Measurements from ENCODE around the gene SLC41A3. TPM values are rescaled to one million over a fixed set of nuclear protein-coding genes. Genes with fewer than 3 reads are reported as not detected.
A peak's percentile ranks its signal among the peaks of the same experiment; 100 is the strongest.
"Not testable (repeated sequence)": the region's sequence is repeated elsewhere in the genome, so short reads cannot be mapped to it uniquely, and the experiment has no call there.

SLC41A3 gene
- total RNA-seq, 2 donors from 2014 or later, result 24.5 to 74.0 TPM

- Mint-ChIP-seq H3K36me3 (peaks cover 2 to 6% of the 10 kb centered on the region in 2 donors), H3K27ac (no peak overlapping the region), H3K9me3 (peaks cover 0 to 4% of the 10 kb centered on the region in 2 donors)
- DNase-seq (ENCODE audit: low spot score in 2 of 2) (no peak), ATAC-seq (no peak)
Observed at GRCh38 chr3:126078866-126079265, 5.1 kb downstream of the SLC41A3 start.

GRCh38 chr3:126077754-126078153 is 6.2 kb downstream of the SLC41A3 start:
- ATAC-seq (no peak), DNase-seq (ENCODE audit: low spot score in 2 of 2) (no peak)
- H3K27ac Mint-ChIP-seq, result no peak overlapping the region
- H3K36me3 Mint-ChIP-seq, result peaks cover 4 to 12% of the 10 kb centered on the region in 2 donors
- peaks cover 4 to 6% of the 10 kb centered on the region in 2 donors for H3K9me3 Mint-ChIP-seq

DNA sequence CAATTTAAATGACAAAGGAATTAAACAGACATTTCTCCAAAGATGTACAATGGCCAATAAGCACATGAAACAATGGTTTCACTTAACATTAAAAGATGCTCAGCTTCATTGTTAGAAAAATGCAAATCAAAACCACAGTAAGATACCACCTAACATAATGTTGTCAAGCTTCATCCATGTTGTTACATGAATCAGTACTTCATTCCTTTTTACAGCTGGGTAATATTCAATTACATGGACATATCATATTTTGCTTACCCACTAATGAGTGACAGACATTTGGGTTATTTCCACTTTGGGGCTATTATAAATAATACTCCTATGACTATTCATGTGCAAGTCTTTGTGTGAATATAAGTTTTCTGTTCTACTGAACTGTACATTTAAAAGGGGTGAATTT is 7.8 kb downstream of the SLC41A3 start:
- Mint-ChIP-seq H3K9me3 (peaks cover 7 to 9% of the 10 kb centered on the region in 2 donors), H3K36me3 (peaks cover 5 to 14% of the 10 kb centered on the region in 2 donors), H3K27ac (no peak overlapping the region)
- ATAC-seq, result no peak
- no peak for DNase-seq (ENCODE audit: low spot score in 2 of 2)

- DNase-seq (ENCODE audit: low spot score in 2 of 2) (no peak), ATAC-seq (no peak)
- peaks cover 7 to 9% of the 10 kb centered on the region in 2 donors for H3K9me3 Mint-ChIP-seq
- H3K27ac Mint-ChIP-seq, result no peak overlapping the region
- H3K36me3 Mint-ChIP-seq, result peaks cover 5 to 14% of the 10 kb centered on the region in 2 donors
Observed at GRCh38 chr3:126070146-126070545, 13.8 kb downstream of the SLC41A3 start.

DNA sequence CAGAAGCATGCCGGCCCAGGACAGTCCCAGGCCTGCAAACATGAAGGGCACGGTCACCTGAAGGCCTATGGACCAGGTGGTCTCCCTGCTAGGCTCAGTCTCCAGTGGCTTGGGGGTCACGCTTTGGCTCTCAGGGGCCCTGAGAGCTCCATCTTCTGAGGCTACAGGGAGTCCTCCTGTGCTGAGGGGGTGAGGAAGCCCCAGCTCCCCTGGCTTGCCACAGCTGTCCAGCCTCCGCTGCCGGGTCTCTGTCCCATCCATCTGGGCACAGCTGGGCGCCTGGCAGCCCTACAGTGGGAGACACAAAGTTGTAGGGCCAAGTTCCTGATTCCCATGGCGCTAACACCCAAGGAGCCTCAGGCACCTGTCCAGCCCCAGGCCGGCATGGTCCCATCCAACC is 16.0 kb downstream of the SLC41A3 start:
- ATAC-seq (no peak), DNase-seq (ENCODE audit: low spot score in 2 of 2) (no peak)
- Mint-ChIP-seq H3K36me3 (peaks cover 4% of the 10 kb centered on the region in 2 donors), H3K27ac (no peak overlapping the region), H3K9me3 (peaks cover 3 to 8% of the 10 kb centered on the region in 2 donors)

GRCh38 chr3:126066676-126067075 is 17.2 kb downstream of the SLC41A3 start:
- ATAC-seq; H3K36me3 Mint-ChIP-seq; H3K27ac Mint-ChIP-seq; DNase-seq (ENCODE audit: low spot score in 2 of 2); H3K9me3 Mint-ChIP-seq: not testable (repeated sequence)

DNA sequence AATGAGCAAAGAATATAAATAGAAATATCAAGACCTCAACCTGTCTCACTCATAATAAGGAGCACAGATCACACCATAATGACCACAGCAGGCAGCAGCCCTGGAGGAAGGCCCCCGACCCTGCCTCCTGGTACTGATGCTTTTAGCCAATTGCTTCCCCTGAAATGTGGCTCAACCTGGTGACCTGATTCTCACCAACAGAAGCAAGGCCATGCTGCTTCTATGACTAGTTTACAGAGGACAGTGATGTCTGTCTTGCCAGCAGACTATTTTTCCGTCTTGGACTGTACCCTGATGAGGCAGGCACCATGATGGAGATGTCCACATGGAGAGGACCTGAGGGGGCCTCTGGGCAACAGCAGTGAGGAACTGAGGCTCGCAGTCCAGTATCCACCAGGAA is 18.0 kb downstream of the SLC41A3 start:
- DNase-seq (ENCODE audit: low spot score in 2 of 2) (no peak), ATAC-seq (no peak)
- Mint-ChIP-seq H3K27ac (no peak overlapping the region), H3K36me3 (no peaks in the 10 kb centered on the region), H3K9me3 (no peaks in the 10 kb centered on the region)

- Mint-ChIP-seq H3K36me3 (no peaks in the 10 kb centered on the region), H3K27ac (no peak overlapping the region), H3K9me3 (no peaks in the 10 kb centered on the region)
- no peak for DNase-seq (ENCODE audit: low spot score in 2 of 2)
- ATAC-seq, result no peak
Observed at GRCh38 chr3:126064627-126065258, 19.2 kb downstream of the SLC41A3 start.

GRCh38 chr3:126063358-126063965 is 20.5 kb downstream of the SLC41A3 start:
- no peak for DNase-seq (ENCODE audit: low spot score in 2 of 2)
- H3K9me3 Mint-ChIP-seq, result no peaks in the 10 kb centered on the region
- no peak for ATAC-seq
- H3K27ac Mint-ChIP-seq, result no peak overlapping the region
- no peaks in the 10 kb centered on the region for H3K36me3 Mint-ChIP-seq

DNA sequence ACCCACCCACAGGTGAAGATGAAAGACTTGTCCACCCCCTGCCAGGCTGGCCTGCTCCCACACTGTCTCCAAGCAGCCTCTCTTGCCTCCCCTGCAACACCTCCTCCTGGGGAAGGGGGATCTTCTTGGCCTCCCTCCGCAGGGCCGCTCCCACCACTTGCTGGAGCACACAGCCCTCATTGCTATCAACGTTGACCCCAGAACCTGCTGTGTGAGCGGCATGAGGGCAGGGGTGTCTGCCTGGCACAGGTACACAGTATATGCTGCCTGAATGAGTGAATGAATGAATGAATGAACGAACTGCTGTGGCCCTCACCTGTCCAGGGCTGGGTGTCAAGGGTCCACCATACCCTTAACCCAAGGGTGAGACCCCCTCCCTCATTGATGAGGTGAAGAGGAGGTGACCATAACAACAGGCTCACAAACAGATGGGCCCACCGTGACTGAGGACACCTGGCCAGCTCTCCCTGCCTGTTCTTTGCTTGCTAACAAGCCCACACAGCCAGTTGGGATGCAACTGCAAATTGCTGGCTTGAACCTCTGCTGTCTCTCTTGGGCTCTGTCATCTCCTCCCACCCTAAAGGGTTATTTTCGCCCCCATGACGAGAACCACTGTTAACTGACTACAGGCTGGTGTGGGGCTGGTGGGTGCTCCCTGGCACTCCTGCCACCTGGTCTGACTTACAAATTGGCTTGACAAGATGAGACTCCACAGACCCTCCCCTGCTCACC is 22.5 kb downstream of the SLC41A3 start:
- H3K36me3 Mint-ChIP-seq, result no peaks in the 10 kb centered on the region
- DNase-seq (ENCODE audit: low spot score in 2 of 2) (no peak), ATAC-seq (no peak)
- H3K9me3 Mint-ChIP-seq, result no peaks in the 10 kb centered on the region
- no peak overlapping the region for H3K27ac Mint-ChIP-seq

- Mint-ChIP-seq H3K27ac (no peak overlapping the region), H3K9me3 (no peaks in the 10 kb centered on the region), H3K36me3 (no peaks in the 10 kb centered on the region)
- DNase-seq (ENCODE audit: low spot score in 2 of 2) (no peak), ATAC-seq (no peak)
Observed at GRCh38 chr3:126060613-126061145, 23.2 kb downstream of the SLC41A3 start.

GRCh38 chr3:126058666-126059065 is 25.3 kb downstream of the SLC41A3 start:
- Mint-ChIP-seq H3K9me3 (no peaks in the 10 kb centered on the region), H3K27ac (no peak overlapping the region)
- ATAC-seq, result no peak

GRCh38 chr3:126057936-126058335 is 26.0 kb downstream of the SLC41A3 start:
- H3K9me3 Mint-ChIP-seq, result no peaks in the 10 kb centered on the region
- H3K36me3 Mint-ChIP-seq, result no peaks in the 10 kb centered on the region
- no peak overlapping the region for H3K27ac Mint-ChIP-seq
- no peak for DNase-seq (ENCODE audit: low spot score in 2 of 2)
- no peak for ATAC-seq

More at GRCh38 chr3:126058666-126059065, 25.3 kb downstream of the SLC41A3 start:
- DNase-seq (ENCODE audit: low spot score in 2 of 2), result no peak
- H3K36me3 Mint-ChIP-seq, result no peaks in the 10 kb centered on the region

DNA sequence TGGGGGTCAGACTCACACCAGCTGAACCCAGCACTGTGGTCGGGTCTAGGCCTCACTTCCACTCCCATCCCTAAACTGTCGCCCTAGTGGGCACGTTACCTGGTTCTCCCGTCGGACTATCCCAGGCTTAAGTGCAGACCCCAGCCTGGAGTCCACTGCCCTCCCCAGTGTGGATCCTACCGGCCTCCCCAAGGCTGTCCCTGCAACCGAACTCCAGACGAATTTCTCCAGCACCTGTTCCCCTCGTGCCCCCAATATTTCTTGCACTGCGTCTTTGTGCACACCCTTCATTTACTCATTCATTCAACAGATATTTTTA is 26.5 kb downstream of the SLC41A3 start:
- no peak for ATAC-seq
- H3K27ac Mint-ChIP-seq, result no peak overlapping the region
- no peaks in the 10 kb centered on the region for H3K36me3 Mint-ChIP-seq
- no peak for DNase-seq (ENCODE audit: low spot score in 2 of 2)
- H3K9me3 Mint-ChIP-seq, result no peaks in the 10 kb centered on the region

- DNase-seq (ENCODE audit: low spot score in 2 of 2), result no peak
- no peak for ATAC-seq
- no peaks in the 10 kb centered on the region for H3K9me3 Mint-ChIP-seq
- H3K36me3 Mint-ChIP-seq, result no peaks in the 10 kb centered on the region
- no peak overlapping the region for H3K27ac Mint-ChIP-seq
Observed at GRCh38 chr3:126056681-126057500, 27.0 kb downstream of the SLC41A3 start.

DNA sequence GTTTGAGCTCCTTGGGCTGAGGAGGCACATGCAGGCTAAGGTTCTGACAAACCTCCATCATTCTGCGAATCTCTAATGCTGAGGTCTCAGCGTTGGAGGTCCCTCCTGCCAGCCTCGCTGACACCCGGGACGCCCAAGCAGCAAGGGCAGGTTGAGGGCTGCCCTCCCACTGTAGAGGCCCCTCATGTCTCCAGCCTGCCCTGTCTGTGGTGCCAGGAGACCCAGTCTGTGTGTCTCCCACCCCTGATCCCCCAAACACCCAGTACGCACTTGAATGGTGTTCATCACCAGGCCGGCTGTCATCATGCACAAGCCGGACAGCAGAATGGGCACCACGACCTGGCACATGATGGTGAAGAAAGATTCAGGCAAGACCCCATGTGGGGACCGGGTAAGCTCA is 27.8 kb downstream of the SLC41A3 start:
- Mint-ChIP-seq H3K27ac (no peak overlapping the region), H3K36me3 (no peaks in the 10 kb centered on the region), H3K9me3 (no peaks in the 10 kb centered on the region)
- ATAC-seq, result no peak
- DNase-seq (ENCODE audit: low spot score in 2 of 2), result no peak

DNA sequence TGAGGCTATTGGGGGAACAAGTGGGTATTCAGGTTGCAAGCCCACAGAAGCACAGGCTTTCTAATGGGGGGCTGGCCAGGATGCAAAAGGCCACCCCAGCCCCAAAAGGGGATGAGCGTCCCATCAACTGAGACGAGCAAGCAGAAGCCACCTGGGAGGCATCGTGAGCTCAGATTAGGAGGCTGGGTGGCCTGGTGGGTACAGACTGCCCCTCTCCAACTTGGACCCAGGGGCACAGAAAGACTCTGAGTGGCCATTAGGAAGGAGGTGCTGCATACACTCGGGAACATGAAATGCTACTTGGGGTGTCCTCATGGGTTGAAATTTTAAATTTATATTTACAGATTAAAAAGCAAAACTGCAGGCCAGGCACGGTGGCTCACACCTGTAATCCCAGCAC is 29.1 kb downstream of the SLC41A3 start:
- Mint-ChIP-seq H3K36me3 (no peaks in the 10 kb centered on the region), H3K9me3 (no peaks in the 10 kb centered on the region), H3K27ac (peak overlapping the region in 1 of 2 donors; percentile 45)
- no peak for DNase-seq (ENCODE audit: low spot score in 2 of 2)
- no peak for ATAC-seq
